ENCODE measurements around the gene BPNT1.
"Not testable (repeated sequence)": the region's sequence is repeated elsewhere in the genome, so short reads cannot be mapped to it uniquely, and the experiment has no call there.

DNA sequence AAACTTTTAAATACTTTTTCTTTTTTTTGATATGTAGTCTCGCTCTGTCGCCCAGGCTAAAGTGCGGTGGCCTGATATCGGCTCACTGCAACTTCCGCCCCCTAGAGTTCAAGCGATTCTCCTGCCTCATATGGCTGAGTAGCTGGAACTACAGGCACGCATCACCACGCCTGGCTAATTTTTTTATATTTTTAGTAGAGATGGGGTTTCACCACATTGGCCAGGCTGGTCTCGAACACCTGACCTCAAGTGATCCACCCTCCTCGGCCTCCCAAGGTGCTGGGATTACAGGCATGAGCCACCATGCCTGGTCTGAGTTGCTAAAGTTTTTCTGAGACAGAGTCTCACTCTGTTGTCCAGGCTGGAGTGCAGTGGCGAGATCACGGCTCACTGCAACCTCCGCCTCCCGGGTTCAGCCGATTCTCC lies 3.3 kb downstream of the BPNT1 start:
- TF ChIP-seq, protein P1, sequence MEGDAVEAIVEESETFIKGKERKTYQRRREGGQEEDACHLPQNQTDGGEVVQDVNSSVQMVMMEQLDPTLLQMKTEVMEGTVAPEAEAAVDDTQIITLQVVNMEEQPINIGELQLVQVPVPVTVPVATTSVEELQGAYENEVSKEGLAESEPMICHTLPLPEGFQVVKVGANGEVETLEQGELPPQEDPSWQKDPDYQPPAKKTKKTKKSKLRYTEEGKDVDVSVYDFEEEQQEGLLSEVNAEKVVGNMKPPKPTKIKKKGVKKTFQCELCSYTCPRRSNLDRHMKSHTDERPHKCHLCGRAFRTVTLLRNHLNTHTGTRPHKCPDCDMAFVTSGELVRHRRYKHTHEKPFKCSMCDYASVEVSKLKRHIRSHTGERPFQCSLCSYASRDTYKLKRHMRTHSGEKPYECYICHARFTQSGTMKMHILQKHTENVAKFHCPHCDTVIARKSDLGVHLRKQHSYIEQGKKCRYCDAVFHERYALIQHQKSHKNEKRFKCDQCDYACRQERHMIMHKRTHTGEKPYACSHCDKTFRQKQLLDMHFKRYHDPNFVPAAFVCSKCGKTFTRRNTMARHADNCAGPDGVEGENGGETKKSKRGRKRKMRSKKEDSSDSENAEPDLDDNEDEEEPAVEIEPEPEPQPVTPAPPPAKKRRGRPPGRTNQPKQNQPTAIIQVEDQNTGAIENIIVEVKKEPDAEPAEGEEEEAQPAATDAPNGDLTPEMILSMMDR (conservative IDR thresholded peaks at IDR 0.05 in 1 of 2, IDR thresholded peaks at IDR 0.05 in 1 of 2; ENCODE audit: extremely low read depth in 1 of 2, insufficient read depth in 1 of 2, low read depth in 1 of 2, low read length in 2 of 2), result not testable (repeated sequence)
- not testable (repeated sequence) for TF ChIP-seq EZH2 (IDR thresholded peaks at IDR 0.05; ENCODE audit: borderline replicate concordance, low read length)

All from mammary epithelial cell (primary cell).